OCI-LY1 (cell line): ENCODE measurements around the gene ADAM8.

ENCODE experiments used
- H2AFZ ChIP-seq: fragments of 200-600 bp; sonication (generic), shearing (Covaris generic); 2 replicates; pipeline ENCODE4 v1.6.0; 2014; ENCODE audit warnings: antibody characterized with exemption, mild to moderate bottlenecking, low read length
- H3F3A ChIP-seq: fragments of 200-600 bp; sonication (generic), shearing (Covaris generic); 2 replicates; pipeline ENCODE4 v1.6.0; 2014; ENCODE audit warnings: mild to moderate bottlenecking, antibody characterized with exemption, low read length, moderate library complexity; ENCODE audit not compliant: insufficient read depth
- H3K27ac ChIP-seq: fragments of 200-600 bp; sonication (generic); 2 replicates; pipeline ENCODE4 v1.5.1; 2014; ENCODE audit warnings: low read length, mixed run types, mild to moderate bottlenecking, low read depth; ENCODE audit not compliant: poor library complexity, severe bottlenecking
- H3K27me3 ChIP-seq: fragments of 200-600 bp; sonication (generic); 2 replicates; pipeline ENCODE4 v1.6.0; 2014; ENCODE audit warnings: antibody characterized with exemption, mild to moderate bottlenecking, low read length, moderate library complexity; ENCODE audit not compliant: insufficient read depth
- H3K36me3 ChIP-seq: fragments of 200-600 bp; sonication (generic); 2 replicates; pipeline ENCODE4 v1.6.1; 2014; ENCODE audit warnings: mild to moderate bottlenecking, antibody characterized with exemption, low read length, moderate library complexity, mixed read lengths; ENCODE audit not compliant: insufficient read depth
- H3K4me1 ChIP-seq: fragments of 200-600 bp; sonication (generic); 2 replicates; pipeline ENCODE4 v1.5.1; 2014; ENCODE audit warnings: mild to moderate bottlenecking, low read length, moderate library complexity; ENCODE audit not compliant: insufficient read depth, severe bottlenecking
- H3K4me2 ChIP-seq: fragments of 200-600 bp; sonication (generic), shearing (Covaris generic); 2 replicates; pipeline ENCODE4 v1.6.1; 2014; ENCODE audit warnings: low read length
- H3K4me3 ChIP-seq: fragments of 200-600 bp; sonication (generic); 2 replicates; pipeline ENCODE4 v1.5.1; 2014; ENCODE audit warnings: low read length, low read depth, mild to moderate bottlenecking, mixed read lengths; ENCODE audit not compliant: poor library complexity, severe bottlenecking
- H3K79me2 ChIP-seq: fragments of 200-600 bp; shearing (Covaris generic); 2 replicates; pipeline ENCODE4 v1.6.1; 2016; ENCODE audit warnings: mixed run types, low read length, mixed read lengths; ENCODE audit not compliant: insufficient read depth
- H3K9ac ChIP-seq: fragments of 200-600 bp; sonication (generic), shearing (Covaris generic); 2 replicates; pipeline ENCODE4 v1.6.1; 2014; ENCODE audit warnings: mild to moderate bottlenecking, low read length, mixed read lengths
- H3K9me2 ChIP-seq: fragments of 200-600 bp; sonication (generic), shearing (Covaris generic); 2 replicates; pipeline ENCODE4 v1.6.1; 2014; ENCODE audit warnings: low read depth, mild to moderate bottlenecking, low read length, mixed read lengths
- H3K9me3 ChIP-seq: fragments of 200-600 bp; shearing (Covaris generic); 2 replicates; pipeline ENCODE4 v1.6.1; 2014; ENCODE audit warnings: low read length, mixed read lengths
- H4K20me1 ChIP-seq: fragments of 200-600 bp; sonication (generic), shearing (Covaris generic); 2 replicates; pipeline ENCODE4 v1.6.0; 2016; ENCODE audit warnings: mild to moderate bottlenecking, low read length; ENCODE audit not compliant: insufficient read depth
- CTCF ChIP-seq: fragments of 200-600 bp; sonication (generic), shearing (Covaris generic); IDR thresholded peaks from 2 replicates; pipeline ENCODE4 v1.5.1; 2017; ENCODE audit warnings: mild to moderate bottlenecking, antibody characterized with exemption, low read length, moderate library complexity, mixed read lengths
- EZH2 ChIP-seq: fragments of 200-600 bp; sonication (generic), shearing (Covaris generic); IDR thresholded peaks from 2 replicates; pipeline ENCODE4 v1.8.0; 2017; ENCODE audit warnings: borderline replicate concordance, mixed run types, mild to moderate bottlenecking, antibody characterized with exemption, low read length, moderate library complexity, mixed read lengths

ADAM8 gene

GRCh38 chr10:133298466-133298865 is 21.8 kb upstream of the ADAM8 start:
- H3K9ac ChIP-seq = no peak overlapping the region
- H3K36me3 ChIP-seq = peaks cover 76% of the 10 kb centered on the region
- H3K27me3 ChIP-seq = no peaks in the 10 kb centered on the region
- TF ChIP-seq CTCF (no peak), EZH2 (no peak)
- H3K4me2 ChIP-seq = no peak overlapping the region
- H3F3A ChIP-seq = no peaks in the 10 kb centered on the region
- no peaks in the 10 kb centered on the region for H3K4me1 ChIP-seq
- no peak overlapping the region for H3K4me3 ChIP-seq
- H4K20me1 ChIP-seq = no peaks in the 10 kb centered on the region
- H2AFZ ChIP-seq = no peak overlapping the region
- no peaks in the 10 kb centered on the region for H3K9me2 ChIP-seq
- H3K9me3 ChIP-seq = no peaks in the 10 kb centered on the region
- H3K79me2 ChIP-seq = no peaks in the 10 kb centered on the region
- no peak overlapping the region for H3K27ac ChIP-seq

GRCh38 chr10:133297504-133297903 is 20.8 kb upstream of the ADAM8 start:
- Histone ChIP-seq H3K27me3 (no peaks in the 10 kb centered on the region), H2AFZ (no peak overlapping the region), H4K20me1 (no peaks in the 10 kb centered on the region), H3K36me3 (peaks cover 84% of the 10 kb centered on the region), H3K27ac (no peak overlapping the region), H3F3A (no peaks in the 10 kb centered on the region), H3K4me3 (no peak overlapping the region), H3K79me2 (no peaks in the 10 kb centered on the region), H3K4me2 (no peak overlapping the region), H3K9ac (no peak overlapping the region), H3K9me2 (no peaks in the 10 kb centered on the region), H3K4me1 (no peaks in the 10 kb centered on the region), H3K9me3 (no peaks in the 10 kb centered on the region)
- TF ChIP-seq EZH2 (no peak), CTCF (no peak)

GRCh38 chr10:133295426-133296320 is 19.0 kb upstream of the ADAM8 start:
- no peak overlapping the region for H3K4me2 ChIP-seq
- H3K9me2 ChIP-seq = no peaks in the 10 kb centered on the region
- no peaks in the 10 kb centered on the region for H3K27me3 ChIP-seq
- no peak for TF ChIP-seq EZH2
- TF ChIP-seq CTCF = no peak
- H3K9me3 ChIP-seq = no peaks in the 10 kb centered on the region
- H3K27ac ChIP-seq = no peak overlapping the region
- H2AFZ ChIP-seq = no peak overlapping the region
- H3K9ac ChIP-seq = no peak overlapping the region
- no peaks in the 10 kb centered on the region for H4K20me1 ChIP-seq
- H3K36me3 ChIP-seq = peaks cover 80% of the 10 kb centered on the region
- H3K4me3 ChIP-seq = no peak overlapping the region
- no peaks in the 10 kb centered on the region for H3K4me1 ChIP-seq
- H3F3A ChIP-seq = no peaks in the 10 kb centered on the region
- no peaks in the 10 kb centered on the region for H3K79me2 ChIP-seq
